ENCODE data around the gene MTARC2. TPM values are rescaled to one million over a fixed set of nuclear protein-coding genes. Genes with fewer than 3 reads are reported as not detected.

MTARC2 gene
- total RNA-seq, 1 donor from 2014 or later, result not detected

GRCh38 chr1:220754212-220754917, 6.2 kb downstream of the MTARC2 start:
- H3K36me3 Mint-ChIP-seq, result peaks cover 2% of the 10 kb centered on the region
- Histone ChIP-seq H3K9ac (no peak overlapping the region), H3K9me3 (ENCODE audit: low read depth) (no peaks in the 10 kb centered on the region), H3K36me3 (no peaks in the 10 kb centered on the region), H3K79me2 (ENCODE audit: low read depth) (no peaks in the 10 kb centered on the region), H3K4me2 (no peak overlapping the region), H2AFZ (replicated peaks) (no peak overlapping the region), H3K27me3 (peaks cover 24% of the 10 kb centered on the region), H3K27ac (no peak overlapping the region), H3F3A (ENCODE audit: low read depth) (no peaks in the 10 kb centered on the region), H3K4me3 (no peak overlapping the region), H4K20me1 (ENCODE audit: low read depth) (no peaks in the 10 kb centered on the region), H3K4me1 (no peaks in the 10 kb centered on the region)
- H3K27ac Mint-ChIP-seq, result no peak overlapping the region
- H3K9me3 Mint-ChIP-seq, result no peaks in the 10 kb centered on the region
- H3K27me3 Mint-ChIP-seq (ENCODE audit: insufficient read depth, low read depth), result peaks cover 3% of the 10 kb centered on the region
- H3K4me1 Mint-ChIP-seq, result peaks cover 16% of the 10 kb centered on the region
- TF ChIP-seq CTCF (IDR thresholded peaks at IDR 0.05) (no peak), EZH2phosphoT487 (IDR thresholded peaks at IDR 0.05) (no peak), EZH2 (IDR thresholded peaks at IDR 0.05) (no peak)
- H3K4me3 Mint-ChIP-seq, result no peak overlapping the region
- DNase-seq (ENCODE audit: low spot score), result no peak

- H3K27ac Mint-ChIP-seq, result no peak overlapping the region
- no peaks in the 10 kb centered on the region for H3K79me2 ChIP-seq (ENCODE audit: low read depth)
- H3K4me3 ChIP-seq, result no peak overlapping the region
- no peaks in the 10 kb centered on the region for H4K20me1 ChIP-seq (ENCODE audit: low read depth)
- H3K4me1 Mint-ChIP-seq, result peaks cover 13% of the 10 kb centered on the region
- H3K4me1 ChIP-seq, result no peaks in the 10 kb centered on the region
- H2AFZ ChIP-seq (replicated peaks), result no peak overlapping the region
- no peak overlapping the region for H3K27ac ChIP-seq
- no peaks in the 10 kb centered on the region for H3K9me3 ChIP-seq (ENCODE audit: low read depth)
- no peak for TF ChIP-seq EZH2phosphoT487 (IDR thresholded peaks at IDR 0.05)
- TF ChIP-seq EZH2 (IDR thresholded peaks at IDR 0.05), result no peak
- TF ChIP-seq CTCF (IDR thresholded peaks at IDR 0.05), result no peak
- no peaks in the 10 kb centered on the region for H3K9me3 Mint-ChIP-seq
- H3K4me3 Mint-ChIP-seq, result no peak overlapping the region
- no peak overlapping the region for H3K9ac ChIP-seq
- peaks cover 2% of the 10 kb centered on the region for H3K36me3 Mint-ChIP-seq
- H3F3A ChIP-seq (ENCODE audit: low read depth), result no peaks in the 10 kb centered on the region
- H3K27me3 Mint-ChIP-seq (ENCODE audit: insufficient read depth, low read depth), result peaks cover 3% of the 10 kb centered on the region
- DNase-seq (ENCODE audit: low spot score), result no peak
- peaks cover 19% of the 10 kb centered on the region for H3K27me3 ChIP-seq
- no peak overlapping the region for H3K4me2 ChIP-seq
- no peaks in the 10 kb centered on the region for H3K36me3 ChIP-seq
These were observed 6.8 kb downstream of the MTARC2 start for GRCh38 chr1:220754918-220755295.

GRCh38 chr1:220755309-220755708, 7.2 kb downstream of the MTARC2 start:
- Mint-ChIP-seq H3K4me3 (no peak overlapping the region), H3K9me3 (no peaks in the 10 kb centered on the region), H3K36me3 (peaks cover 2% of the 10 kb centered on the region), H3K27me3 (ENCODE audit: insufficient read depth, low read depth) (peaks cover 3% of the 10 kb centered on the region), H3K27ac (no peak overlapping the region), H3K4me1 (peaks cover 12% of the 10 kb centered on the region)
- DNase-seq (ENCODE audit: low spot score), result no peak
- Histone ChIP-seq H4K20me1 (ENCODE audit: low read depth) (no peaks in the 10 kb centered on the region), H3K27ac (no peak overlapping the region), H3K9ac (no peak overlapping the region), H2AFZ (replicated peaks) (no peak overlapping the region), H3K4me3 (no peak overlapping the region), H3K4me2 (no peak overlapping the region), H3K9me3 (ENCODE audit: low read depth) (no peaks in the 10 kb centered on the region), H3K4me1 (no peaks in the 10 kb centered on the region), H3K36me3 (no peaks in the 10 kb centered on the region), H3K27me3 (peaks cover 15% of the 10 kb centered on the region), H3F3A (ENCODE audit: low read depth) (no peaks in the 10 kb centered on the region), H3K79me2 (ENCODE audit: low read depth) (no peaks in the 10 kb centered on the region)
- TF ChIP-seq CTCF (IDR thresholded peaks at IDR 0.05) (no peak), EZH2phosphoT487 (IDR thresholded peaks at IDR 0.05) (no peak), EZH2 (IDR thresholded peaks at IDR 0.05) (no peak)
